Testis (tissue), 3 donors: Measurements from ENCODE around the gene NRF1. TPM values are rescaled to one million over a fixed set of nuclear protein-coding genes. Genes with fewer than 3 reads are reported as not detected.

Experiments
- DNase-seq: peaks from one replicate; pipeline ENCODE4 v3.0.0-alpha.2; 2019
- H3K27ac ChIP-seq, 2 donors: fragments of 200-600 bp; sonication (generic); one replicate each; pipeline ENCODE4 v1.5.1; 2019
- H3K27me3 ChIP-seq: fragments of 200-600 bp; sonication (generic); one replicate; pipeline ENCODE4 v1.5.1; 2019
- H3K36me3 ChIP-seq: fragments of 200-600 bp; sonication (generic); one replicate; pipeline ENCODE4 v1.5.1; 2017; ENCODE audit warnings: low read depth; ENCODE audit errors: missing control alignments
- H3K4me1 ChIP-seq: fragments of 200-600 bp; sonication (generic); one replicate; pipeline ENCODE4 v1.5.1; 2019
- H3K4me3 ChIP-seq, 2 donors: fragments of 200-600 bp; sonication (generic); one replicate each; pipeline ENCODE4 v1.5.1; 2017 to 2019
- H3K9me3 ChIP-seq: fragments of 200-600 bp; sonication (generic); one replicate; pipeline ENCODE4 v1.5.1; 2017
- CTCF ChIP-seq, 3 experiments: fragments of 450-650 bp in 2 of 3; fragments of 200-600 bp in 1 of 3; sonication (generic) in 1 of 3; IDR thresholded peaks; one replicate each; pipeline ENCODE4 v1.5.1; 2016 to 2019; ENCODE audit warnings: antibody characterized with exemption in 3 of 3, mild to moderate bottlenecking in 2 of 3, moderate library complexity in 1 of 3
- POLR2A ChIP-seq: fragments of 450-650 bp; IDR thresholded peaks from one replicate; pipeline ENCODE4 v1.6.1; 2017; ENCODE audit warnings: antibody characterized with exemption, mild to moderate bottlenecking, moderate library complexity
- WGBS, 2 donors: methylation state at CpG; one replicate each; pipeline ENCODE4 v1.1.5; 2018; 5-methylcytosine and 5-hydroxymethylcytosine counted together
- intact Hi-C: fragments of 100-400 bp; cut with DNase I; formaldehyde crosslinking; loops from one replicate; pipeline ENCODE4 v1.15.1; 2023; ENCODE audit warnings: low total_unique reads
- polyA plus RNA-seq: library from polyadenylated mRNA; stranded (reverse); fragments of 350-450 nt; fragmentation: Illumina TruSeq; extraction: RNeasy Lipid Tissue Mini Kit (QIAGEN cat#74804); gene quantifications from one replicate; pipeline ENCODE4 v1.2.3, GENCODE V29; 2014; ENCODE audit warnings: low read depth, low replicate concordance; ENCODE audit not compliant: insufficient read depth
- total RNA-seq, 2 donors: library from RNA; depleted of rRNA; stranded (reverse); fragments of >200 nt; gene quantifications; one replicate each; pipeline ENCODE4 v1.2.3, GENCODE V29; 2016

NRF1 gene
- total and polyA plus RNA-seq, 3 donors from 2014 or later: 16.9 to 41.6 (median 26.9) TPM

DNA sequence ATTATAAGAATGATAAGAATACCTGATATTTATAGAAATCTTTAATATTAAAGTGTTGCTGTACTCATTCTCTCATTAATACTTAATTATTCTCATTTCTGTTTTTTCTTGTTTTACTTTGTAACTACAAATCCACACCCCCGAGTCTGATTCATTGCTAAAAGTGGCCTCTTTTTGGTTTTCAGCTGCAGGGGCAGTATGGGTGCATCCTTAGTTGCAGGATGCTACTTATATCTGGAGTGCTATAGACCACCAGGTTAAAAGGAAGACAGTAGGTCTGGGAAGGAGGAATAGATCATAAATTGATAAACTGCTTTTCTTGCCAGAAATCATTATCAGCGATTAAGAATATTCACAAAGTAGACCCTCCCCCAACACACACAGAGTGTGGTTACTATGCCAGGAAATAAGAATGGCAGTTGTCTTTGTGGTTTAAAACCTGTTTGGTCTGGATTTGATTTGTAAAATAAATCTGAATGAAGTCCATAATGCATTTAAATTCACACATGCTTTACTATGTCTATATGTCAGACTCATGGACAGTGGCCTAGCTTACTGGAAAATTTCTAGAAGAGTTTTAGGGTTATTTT lies 96.5 kb downstream of the NRF1 start:
- no peak for DNase-seq
- TF ChIP-seq CTCF (IDR thresholded peaks at IDR 0.05) (no peak), POLR2A (no peak)
- Histone ChIP-seq H3K4me3 (no peak overlapping the region), H3K27ac (no peak overlapping the region), H3K36me3 (no peaks in the 10 kb centered on the region), H3K4me1 (no peaks in the 10 kb centered on the region), H3K9me3 (no peaks in the 10 kb centered on the region), H3K27me3 (no peaks in the 10 kb centered on the region)
- intact Hi-C loops: no loop called here
- WGBS, 2 donors: 87 to 88% methylated on average over 2 of the region's 2 CpGs

DNA sequence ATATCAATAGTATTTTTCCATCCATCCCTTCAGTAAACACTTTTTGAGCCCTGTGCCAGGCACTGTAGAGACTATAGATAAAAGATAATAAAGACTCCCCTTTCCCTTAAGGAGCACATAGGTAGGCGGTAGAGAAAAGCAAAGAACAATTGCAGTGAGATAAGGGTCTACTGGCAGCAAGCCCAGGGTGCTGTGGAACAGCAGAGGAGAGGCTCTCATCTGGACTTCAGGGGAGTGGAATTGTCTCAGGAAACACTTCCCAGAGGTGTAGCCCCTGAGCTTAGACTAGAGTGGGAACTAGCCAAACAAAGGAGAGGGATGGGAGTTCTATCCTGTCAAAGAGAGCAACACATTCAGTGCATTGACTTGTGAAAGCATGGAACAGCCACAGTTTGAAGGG lies 102.0 kb downstream of the NRF1 start:
- Histone ChIP-seq H3K4me1 (no peaks in the 10 kb centered on the region), H3K9me3 (no peaks in the 10 kb centered on the region), H3K4me3 (no peak overlapping the region), H3K36me3 (no peaks in the 10 kb centered on the region), H3K27me3 (no peaks in the 10 kb centered on the region), H3K27ac (no peak overlapping the region)
- 61 to 71% methylated on average over 1 of the region's 1 CpG for WGBS, 2 donors
- intact Hi-C loops: no loop called here
- no peak for DNase-seq
- TF ChIP-seq CTCF (IDR thresholded peaks at IDR 0.05) (no peak), POLR2A (no peak)

GRCh38 chr7:129714514-129715063 lies 103.1 kb downstream of the NRF1 start:
- Histone ChIP-seq H3K9me3 (no peaks in the 10 kb centered on the region), H3K36me3 (no peaks in the 10 kb centered on the region), H3K4me3 (no peak overlapping the region), H3K4me1 (no peaks in the 10 kb centered on the region), H3K27me3 (no peaks in the 10 kb centered on the region), H3K27ac (no peak overlapping the region)
- TF ChIP-seq CTCF (IDR thresholded peaks at IDR 0.05) (no peak), POLR2A (no peak)
- DNase-seq: no peak
- intact Hi-C loops: no loop called here
- WGBS, 2 donors: 94 to 97% methylated on average over 1 of the region's 1 CpG

DNA sequence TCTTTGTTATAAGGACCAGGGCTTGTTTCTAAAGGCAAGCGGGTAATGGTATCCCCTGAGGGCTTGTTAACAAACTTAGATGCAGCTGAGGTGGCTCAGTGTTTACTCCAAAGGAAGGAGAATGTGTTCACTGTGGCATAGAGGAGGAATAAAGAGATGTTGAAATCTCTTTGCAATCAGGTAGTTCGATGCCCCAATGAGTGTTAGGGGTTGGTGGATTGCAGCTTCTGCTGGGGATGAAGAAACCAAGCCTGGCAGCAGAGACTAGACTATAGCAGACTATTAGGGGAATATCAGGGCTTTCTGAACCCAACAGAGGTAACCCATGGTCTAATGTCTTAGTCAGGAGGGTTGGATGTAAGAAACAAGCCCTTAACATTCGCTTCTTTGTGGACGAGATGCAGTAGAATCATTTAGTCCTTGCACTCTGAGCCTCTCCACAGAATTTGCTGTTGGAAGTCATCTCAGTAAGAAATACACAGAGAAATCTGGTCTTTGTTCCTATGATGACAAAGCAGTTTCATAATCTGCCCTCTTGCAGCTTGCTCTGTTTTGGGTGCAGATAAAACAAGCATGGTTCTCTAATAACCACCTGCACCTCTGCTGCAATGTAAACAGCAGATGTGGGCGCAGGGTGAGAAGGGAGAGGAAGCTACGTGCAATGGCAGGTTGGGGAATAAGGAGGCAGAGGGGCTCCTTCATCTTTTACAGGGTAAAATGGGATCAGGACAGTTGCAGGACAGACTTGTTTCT lies 108.6 kb downstream of the NRF1 start:
- no peaks in the 10 kb centered on the region for H3K36me3 ChIP-seq
- no peak overlapping the region for H3K27ac ChIP-seq
- intact Hi-C loops: no loop called here
- no peaks in the 10 kb centered on the region for H3K4me1 ChIP-seq
- WGBS, 2 donors: 88 to 91% methylated on average over 6 of the region's 6 CpGs
- TF ChIP-seq POLR2A (no peak), CTCF (IDR thresholded peaks at IDR 0.05) (no peak)
- no peaks in the 10 kb centered on the region for H3K27me3 ChIP-seq
- no peak for DNase-seq
- H3K9me3 ChIP-seq: no peaks in the 10 kb centered on the region
- no peak overlapping the region for H3K4me3 ChIP-seq
